HUDEP-2 (cell line): ENCODE measurements around the gene GNRH2.
"Not testable (repeated sequence)": the region's sequence is repeated elsewhere in the genome, so short reads cannot be mapped to it uniquely, and the experiment has no call there.

Experiments used
- DNase-seq, 76 experiments: peaks; one replicate each; lab custom pipeline; 2025; ENCODE audit not compliant: unreplicated experiment in 76 of 76; lab: John Stamatoyannopoulos, UW

GNRH2 gene, protein sequence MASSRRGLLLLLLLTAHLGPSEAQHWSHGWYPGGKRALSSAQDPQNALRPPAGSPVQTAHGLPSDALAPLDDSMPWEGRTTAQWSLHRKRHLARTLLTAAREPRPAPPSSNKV

DNA sequence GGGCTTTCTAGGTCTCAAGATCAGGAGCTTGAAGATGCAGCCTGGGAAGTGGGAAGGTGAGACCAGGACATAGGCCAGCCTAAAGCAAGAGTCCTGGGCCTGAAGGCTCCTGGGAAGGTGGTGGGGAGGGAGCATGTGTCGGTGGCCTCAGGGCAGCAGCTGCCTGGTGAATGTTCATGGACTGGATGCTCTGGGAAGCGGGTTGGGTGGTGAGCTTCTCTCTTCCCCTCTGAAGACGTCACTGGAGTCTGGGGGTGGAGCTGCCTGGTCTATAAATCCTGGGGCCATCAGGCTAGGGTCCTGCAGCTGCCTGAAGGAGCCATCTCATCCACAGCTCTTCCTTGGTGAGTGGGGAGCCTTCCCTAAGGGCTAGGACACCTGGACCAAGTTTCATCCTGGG, at the start of gene GNRH2:
TSS of gene GNRH2 (plus strand) at position 301 of the 400 bp plus-strand sequence. CDS start 793 bp downstream, outside the sequence.
- no peak for DNase-seq

- no peak for DNase-seq
These were observed 47.6 kb upstream of the GNRH2 start for GRCh38 chr20:2995796-2996195.

DNA sequence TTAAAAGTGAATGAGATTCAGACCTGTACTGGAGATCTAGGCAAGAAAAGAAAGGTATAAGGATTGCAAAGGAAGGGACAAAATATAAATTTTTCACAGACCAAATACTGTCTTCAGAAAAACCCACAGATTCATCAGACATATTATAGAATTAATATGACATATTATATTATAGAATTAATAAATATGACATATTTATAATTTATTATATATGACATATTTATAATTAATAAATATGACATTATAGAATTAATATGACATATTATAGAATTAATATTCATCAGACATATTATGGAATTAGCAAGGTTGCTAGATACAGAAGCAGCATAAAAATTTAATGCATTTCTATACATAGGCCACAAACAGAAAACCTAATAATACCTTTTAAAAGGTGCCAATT, 44.7 kb upstream of the GNRH2 start:
- DNase-seq = no peak

DNA sequence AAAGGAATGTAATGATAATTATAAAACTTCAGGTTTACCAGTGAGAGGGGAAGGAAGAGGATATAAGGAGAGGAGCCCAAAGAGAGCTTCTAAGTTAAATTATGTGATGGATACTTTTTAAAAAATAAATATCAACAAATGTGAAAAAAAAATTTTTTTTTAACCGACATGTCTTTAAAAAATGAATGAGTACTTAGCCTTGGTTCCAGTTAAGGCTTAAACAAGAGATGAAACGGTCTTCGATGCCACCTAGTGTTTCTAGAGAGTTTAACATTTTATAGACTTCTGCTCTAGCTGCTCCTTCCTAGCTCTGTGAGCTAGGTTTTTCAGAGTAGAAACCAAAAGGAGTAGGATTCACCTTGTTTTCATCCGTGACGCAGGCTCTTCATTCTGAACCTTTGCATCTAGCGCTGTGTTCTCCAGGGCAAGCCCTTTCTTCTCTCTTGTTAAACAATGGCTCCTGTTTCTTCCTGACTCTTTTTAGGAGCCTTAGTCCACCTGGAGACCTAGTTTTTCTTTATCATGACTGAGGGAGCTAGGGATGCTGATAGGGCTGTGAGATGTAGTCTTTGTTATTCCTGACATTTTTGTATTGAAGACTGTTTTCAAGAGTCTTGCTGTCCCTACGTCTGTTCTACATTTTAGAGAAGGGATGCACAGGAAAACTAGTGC, 42.4 kb upstream of the GNRH2 start:
- DNase-seq = no peak

DNA sequence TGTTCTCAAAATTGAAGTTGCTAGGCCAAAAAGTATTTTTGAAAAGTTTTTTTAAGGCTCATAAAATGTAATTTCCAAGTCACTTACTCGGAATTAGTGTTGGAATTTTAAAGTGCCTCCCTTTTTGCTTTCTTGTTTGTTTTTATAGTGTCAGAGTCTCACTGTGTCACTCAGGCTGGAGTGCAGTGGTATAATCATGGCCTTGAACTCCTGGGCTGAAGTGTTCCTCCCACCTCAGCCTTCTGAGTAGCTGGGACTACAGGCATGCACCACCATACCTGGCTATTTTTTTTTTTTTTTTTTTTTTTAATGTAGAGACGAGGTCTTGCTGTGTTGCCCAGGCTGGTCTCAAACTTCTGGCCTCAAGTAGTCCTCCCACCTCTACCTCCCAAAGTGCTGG, 40.0 kb upstream of the GNRH2 start:
- no peak for DNase-seq

GRCh38 chr20:3010985-3011723, 32.3 kb upstream of the GNRH2 start:
- no peak for DNase-seq

DNA sequence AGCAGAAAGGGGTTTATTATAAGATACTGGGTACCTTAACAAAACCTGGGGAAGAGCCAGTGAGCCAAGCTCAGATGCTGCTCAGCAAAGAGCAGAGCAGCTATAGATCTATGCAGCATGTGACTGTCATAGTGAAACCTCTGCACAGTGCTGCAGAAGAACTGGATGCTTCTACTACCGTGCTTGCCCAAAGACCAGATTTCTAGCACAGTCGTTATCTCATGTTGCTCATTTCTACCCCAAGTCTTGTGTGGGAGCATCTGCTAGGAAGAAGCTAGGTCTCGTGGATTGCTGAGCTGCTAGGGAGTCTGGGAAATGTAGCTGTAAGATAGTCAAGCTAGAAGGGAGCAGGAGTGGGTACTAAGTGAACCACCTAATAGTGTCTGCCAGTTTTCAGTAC, 31.7 kb upstream of the GNRH2 start:
- DNase-seq = no peak

- DNase-seq = no peak
These were observed 29.7 kb upstream of the GNRH2 start for GRCh38 chr20:3013771-3014170.

- no peak for DNase-seq
These were observed 29.2 kb upstream of the GNRH2 start for GRCh38 chr20:3014179-3014578.

DNA sequence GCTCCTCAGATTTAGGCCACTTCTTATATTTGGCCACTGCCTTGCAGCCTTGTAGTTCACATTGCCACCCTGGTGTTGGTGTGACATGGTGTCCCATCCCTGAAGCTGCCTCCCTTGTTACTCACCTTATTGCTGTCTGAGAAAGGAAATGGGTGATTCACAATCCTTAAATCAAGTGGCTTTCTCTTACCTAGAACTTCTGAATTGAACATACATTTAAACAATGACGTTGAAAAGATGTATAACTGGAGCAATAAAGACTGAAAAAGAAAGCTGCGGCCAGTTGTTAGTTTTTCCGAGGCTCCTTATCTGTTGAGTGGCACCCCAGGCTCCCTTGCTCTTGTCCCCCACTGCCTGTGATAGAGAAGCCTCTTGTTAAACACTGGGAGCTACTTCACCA, 28.8 kb upstream of the GNRH2 start:
- no peak for DNase-seq

DNA sequence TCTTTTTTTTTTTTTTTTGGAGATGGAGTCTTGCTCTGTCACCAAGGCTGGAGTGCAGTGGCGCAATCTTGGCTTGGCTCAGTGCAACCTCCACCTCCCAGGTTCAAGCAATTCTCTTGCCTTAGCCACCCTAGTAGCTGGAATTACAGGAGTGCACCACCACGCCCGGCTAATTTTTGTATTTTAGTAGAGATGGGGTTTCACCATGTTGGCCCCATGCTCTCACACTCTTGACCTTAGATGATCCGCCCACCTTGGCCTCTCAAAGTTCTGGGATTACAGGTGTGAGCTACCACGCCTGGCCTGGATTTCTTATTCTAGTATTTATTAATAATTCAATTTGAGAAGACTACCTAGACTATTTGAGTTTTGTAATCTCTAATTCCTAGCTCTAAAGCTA, 28.1 kb upstream of the GNRH2 start:
- not testable (repeated sequence) for DNase-seq

GRCh38 chr20:3021327-3021726, 22.1 kb upstream of the GNRH2 start:
- DNase-seq = no peak

DNA sequence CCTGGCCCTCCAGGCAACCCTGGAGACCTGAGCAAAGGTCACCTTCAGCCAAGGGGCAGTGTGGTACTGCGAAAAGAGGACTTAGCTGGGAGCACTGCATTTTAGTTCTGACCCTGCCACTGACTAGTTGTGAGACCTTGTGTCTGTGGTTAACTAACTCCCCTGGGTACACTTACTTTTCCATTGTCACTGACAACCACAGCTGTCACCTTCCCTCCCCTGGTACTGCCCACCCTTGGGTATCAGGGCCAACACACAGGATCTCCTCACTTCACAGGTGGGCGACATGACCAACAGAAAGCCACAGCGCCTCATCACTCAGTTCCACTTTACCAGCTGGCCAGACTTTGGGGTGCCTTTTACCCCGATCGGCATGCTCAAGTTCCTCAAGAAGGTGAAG, 21.6 kb upstream of the GNRH2 start:
- DNase-seq = no peak

GRCh38 chr20:3022559-3023490, 20.6 kb upstream of the GNRH2 start:
- not testable (repeated sequence) for DNase-seq

- DNase-seq = no peak
These were observed 15.4 kb upstream of the GNRH2 start for GRCh38 chr20:3027987-3028386.

GRCh38 chr20:3031524-3032147, 11.8 kb upstream of the GNRH2 start:
- no peak for DNase-seq

DNA sequence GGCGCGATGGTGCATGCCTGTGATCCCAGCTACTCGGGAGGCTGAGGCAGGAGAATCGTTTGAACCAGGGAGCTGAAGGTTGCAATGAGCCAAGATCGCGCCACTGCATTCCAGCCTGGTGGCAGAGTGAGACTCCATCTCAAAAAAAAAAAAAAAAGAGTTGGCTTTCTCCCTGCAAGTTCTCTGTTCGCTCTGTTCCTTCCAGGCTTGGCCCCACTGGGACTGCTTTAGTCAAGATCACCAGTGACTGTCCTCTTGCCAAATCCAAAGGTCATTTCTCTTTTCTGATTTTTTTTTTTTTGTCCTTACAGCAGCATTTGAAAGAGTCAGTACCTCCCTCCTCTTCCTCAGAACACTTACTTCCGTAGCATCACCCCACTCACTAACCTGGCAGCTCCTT, 10.8 kb upstream of the GNRH2 start:
- no peak for DNase-seq

- no peak for DNase-seq
These were observed 5.8 kb upstream of the GNRH2 start for GRCh38 chr20:3037654-3038053.

DNA sequence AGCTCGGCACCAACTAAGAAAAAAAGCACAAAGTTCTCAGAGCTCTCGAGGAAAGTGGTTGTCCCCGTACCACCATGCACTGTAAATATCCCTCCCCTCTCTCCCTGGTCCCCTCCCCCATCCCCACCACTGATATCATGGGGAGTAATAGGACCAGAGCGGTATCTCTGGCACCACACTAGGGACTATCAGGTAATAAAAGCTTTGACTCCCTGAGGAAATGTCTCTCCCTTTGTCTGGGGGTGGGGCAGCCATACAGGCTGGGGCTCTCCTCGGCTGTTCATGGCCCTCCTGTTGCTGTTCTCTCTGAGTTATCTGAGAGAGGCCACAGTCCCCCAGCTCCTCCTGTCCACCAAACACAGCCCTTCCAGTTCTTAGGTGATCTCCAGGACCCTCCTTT, 5.0 kb upstream of the GNRH2 start:
- no peak for DNase-seq

- no peak for DNase-seq
These were observed 4.0 kb upstream of the GNRH2 start for GRCh38 chr20:3039426-3039825.

DNA sequence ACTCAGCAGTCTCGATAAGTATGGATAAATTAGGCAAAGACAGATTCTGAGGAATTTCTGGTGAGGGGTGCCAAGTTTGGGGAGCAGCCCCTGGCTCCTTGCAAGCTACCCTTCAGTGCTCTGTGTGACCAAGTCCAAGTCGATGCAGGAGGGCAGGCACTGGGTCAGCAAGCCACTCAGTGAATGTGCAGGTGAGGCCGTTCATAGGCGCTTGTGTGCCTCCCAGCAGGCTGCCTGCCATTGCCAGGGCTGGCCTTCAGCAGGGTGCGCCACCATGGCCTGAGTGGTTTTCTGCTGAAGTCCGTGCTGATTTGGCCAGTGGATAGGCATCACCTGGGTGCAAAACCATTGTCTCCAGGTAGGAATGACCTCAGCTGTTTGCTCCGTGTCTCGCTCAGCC, 3.3 kb upstream of the GNRH2 start:
- DNase-seq = no peak
